K562 (cell line): ENCODE measurements around the gene CACNA2D2. TPM values are rescaled to one million over a fixed set of nuclear protein-coding genes. Genes with fewer than 3 reads are reported as not detected.

Experiments
- BDP1 ChIP-seq: IDR thresholded peaks from 3 replicates; pipeline ENCODE4 v1.6.1; 2011; ENCODE audit not compliant: insufficient read length, insufficient read depth
- DNMT1 ChIP-seq: fragments of 450-650 bp; IDR thresholded peaks from 2 replicates; pipeline ENCODE4 v1.6.1; 2016; ENCODE audit warnings: antibody characterized with exemption, mild to moderate bottlenecking
- ETS2 ChIP-seq: IDR thresholded peaks from 2 replicates; pipeline ENCODE4 v1.6.1; 2016; ENCODE audit warnings: borderline replicate concordance, missing genetic modification characterization, mild to moderate bottlenecking, moderate library complexity, missing compliant biosample characterization; ENCODE audit not compliant: poor library complexity, severe bottlenecking
- ETV1 ChIP-seq: fragments of 450-650 bp; conservative IDR thresholded peaks from 2 replicates; pipeline ENCODE4 v1.6.1; 2016; ENCODE audit warnings: missing genetic modification characterization, control low read depth, low read depth, missing compliant biosample characterization
- GTF2F1 ChIP-seq: IDR thresholded peaks from 2 replicates; pipeline ENCODE4 v1.6.1; 2011; ENCODE audit warnings: low read depth, low read length, improper control_type of control experiment
- HDGF ChIP-seq: fragments of 450-650 bp; IDR thresholded peaks from 2 replicates; pipeline ENCODE4 v1.6.1; 2016
- HMGN3 ChIP-seq: IDR thresholded peaks from 2 replicates; pipeline ENCODE4 v1.6.1; 2011; ENCODE audit warnings: borderline replicate concordance, low read depth, mild to moderate bottlenecking, mixed read lengths, low read length; ENCODE audit not compliant: insufficient read length; ENCODE audit errors: extremely low read depth
- KLF6 ChIP-seq: fragments of 250-450 bp; sonication (Bioruptor Pico); IDR thresholded peaks from 2 replicates; pipeline ENCODE4 v1.4.0; 2020; ENCODE audit warnings: mild to moderate bottlenecking, moderate library complexity, borderline replicate concordance
- MAFF ChIP-seq: IDR thresholded peaks from 2 replicates; pipeline ENCODE4 v1.6.1; 2012; ENCODE audit warnings: low read length, improper control_type of control experiment
- MAFG ChIP-seq: fragments of 450-650 bp; conservative IDR thresholded peaks from 2 replicates; pipeline ENCODE4 v1.6.1; 2016; ENCODE audit warnings: missing genetic modification characterization, missing compliant biosample characterization
- MECOM ChIP-seq: fragments of 250-450 bp; sonication (Bioruptor Pico); IDR thresholded peaks from 2 replicates; pipeline ENCODE4 v1.8.0; 2022; ENCODE audit warnings: inconsistent platforms
- MED1 ChIP-seq: sonication (generic); formaldehyde crosslinking; IDR thresholded peaks from 2 replicates; pipeline ENCODE4 v1.8.1; 2023; ENCODE audit warnings: missing genetic modification reagents, borderline replicate concordance
- POLR2AphosphoS2 ChIP-seq: IDR thresholded peaks from 2 replicates; pipeline ENCODE4 v1.6.1; 2012; ENCODE audit warnings: low read length, improper control_type of control experiment
- SMAD2 ChIP-seq: fragments of 150-350 bp; IDR thresholded peaks from 2 replicates; pipeline ENCODE4 v1.6.1; 2014; ENCODE audit warnings: low read depth, mild to moderate bottlenecking, low read length
- TCF7 ChIP-seq: sonication (generic); IDR thresholded peaks from 2 replicates; pipeline ENCODE4 v1.6.1; 2016; ENCODE audit warnings: antibody characterized with exemption, borderline replicate concordance
- TCF7L2 ChIP-seq: fragments of 150-350 bp; IDR thresholded peaks from 2 replicates; pipeline ENCODE4 v1.6.1; 2016; ENCODE audit warnings: low read depth, mild to moderate bottlenecking, low read length, moderate library complexity
- ZBED1 ChIP-seq: IDR thresholded peaks from 2 replicates; pipeline ENCODE4 v1.6.1; 2014
- ZNF354B ChIP-seq: fragments of 250-450 bp; sonication (Bioruptor Pico); IDR thresholded peaks from 2 replicates; pipeline ENCODE4 v1.4.0; 2020
- polyA plus RNA-seq, 8 experiments: library from polyadenylated mRNA; depleted of rRNA in 4 of 8; stranded (reverse) in 5 of 8; unstranded in 3 of 8; fragments of >200 nt; fragmentation: Nextera tagmentation in 2 of 8; fragmentation: Illumina TruSeq in 1 of 8; extraction: Ambion mirVana in 2 of 8; extraction: Trizol in 1 of 8; gene quantifications; 2 replicates each; pipeline versions ENCODE4 v1.2.1 to v1.2.3, GENCODE V29; 2011 to 2014; ENCODE audit warnings: inconsistent platforms in 1 of 8, missing spikeins in 1 of 8
- total RNA-seq, 7 experiments: library from RNA; depleted of rRNA in 6 of 7; stranded (reverse); fragments of >200 nt in 6 of 7; fragmentation: Illumina TruSeq in 2 of 7; extraction: Trizol in 2 of 7; gene quantifications; 2 replicates each; pipeline versions ENCODE4 v1.2.1 to v1.2.3, GENCODE V29; 2011 to 2021; ENCODE audit warnings: low replicate concordance in 1 of 7
- TF ChIP-seq, protein P1 (sequence below): sonication (generic); formaldehyde crosslinking; IDR thresholded peaks from 2 replicates; pipeline ENCODE4 v1.8.1; 2023; ENCODE audit warnings: mild to moderate bottlenecking, missing genetic modification reagents
- TF ChIP-seq, protein P2 (sequence below): sonication (generic); formaldehyde crosslinking; IDR thresholded peaks from 2 replicates; pipeline ENCODE4 v1.5.0; 2020; ENCODE audit warnings: missing genetic modification reagents
- TF ChIP-seq, protein P3 (sequence below): fragments of 250-450 bp; sonication (Bioruptor Pico); IDR thresholded peaks from 2 replicates; pipeline ENCODE4 v1.5.1; 2021; ENCODE audit warnings: mild to moderate bottlenecking
- TF ChIP-seq, protein P4 (sequence below): sonication (generic); formaldehyde crosslinking; IDR thresholded peaks from 2 replicates; pipeline ENCODE4 v1.9.0; 2022; ENCODE audit warnings: mild to moderate bottlenecking, missing genetic modification reagents

CACNA2D2 gene
- total and polyA plus RNA-seq, 9 of the 15 experiments (the other 6 are each of a cell fraction or from before 2014, with no cell fraction given): 0.11 to 0.58 (median 0.36) TPM; not detected in 2

DNA sequence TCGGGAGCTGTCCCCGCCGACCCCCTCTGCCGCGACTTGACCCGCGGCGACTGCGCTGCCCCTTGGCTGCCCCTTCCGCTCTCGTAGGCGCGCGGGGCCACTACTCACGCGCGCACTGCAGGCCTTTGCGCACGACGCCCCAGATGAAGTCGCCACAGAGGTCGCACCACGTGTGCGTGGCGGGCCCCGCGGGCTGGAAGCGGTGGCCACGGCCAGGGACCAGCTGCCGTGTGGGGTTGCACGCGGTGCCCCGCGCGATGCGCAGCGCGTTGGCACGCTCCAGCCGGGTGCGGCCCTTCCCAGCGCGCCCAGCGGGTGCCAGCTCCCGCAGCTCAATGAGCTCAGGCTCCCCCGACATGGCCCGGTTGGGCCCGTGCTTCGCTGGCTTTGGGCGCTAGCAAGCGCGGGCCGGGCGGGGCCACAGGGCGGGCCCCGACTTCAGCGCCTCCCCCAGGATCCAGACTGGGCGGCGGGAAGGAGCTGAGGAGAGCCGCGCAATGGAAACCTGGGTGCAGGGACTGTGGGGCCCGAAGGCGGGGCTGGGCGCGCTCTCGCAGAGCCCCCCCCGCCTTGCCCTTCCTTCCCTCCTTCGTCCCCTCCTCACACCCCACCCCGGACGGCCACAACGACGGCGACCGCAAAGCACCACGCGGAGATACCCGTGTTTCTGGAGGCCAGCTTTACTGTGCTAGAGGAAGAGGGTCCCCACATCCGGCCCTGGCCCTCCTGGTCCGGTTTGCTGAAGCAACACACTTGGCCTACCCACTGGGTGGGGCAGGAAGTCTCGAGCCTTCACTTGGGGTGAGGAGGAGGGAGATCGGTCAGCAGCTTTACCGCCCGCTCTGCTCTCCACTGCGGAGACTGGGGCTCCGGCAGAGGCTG, 162.7 kb downstream of the CACNA2D2 start, which contains the start of gene RASSF1 (continued):
- TF ChIP-seq ZBED1: no peak
- no peak for TF ChIP-seq DNMT1
- TF ChIP-seq, protein P1, sequence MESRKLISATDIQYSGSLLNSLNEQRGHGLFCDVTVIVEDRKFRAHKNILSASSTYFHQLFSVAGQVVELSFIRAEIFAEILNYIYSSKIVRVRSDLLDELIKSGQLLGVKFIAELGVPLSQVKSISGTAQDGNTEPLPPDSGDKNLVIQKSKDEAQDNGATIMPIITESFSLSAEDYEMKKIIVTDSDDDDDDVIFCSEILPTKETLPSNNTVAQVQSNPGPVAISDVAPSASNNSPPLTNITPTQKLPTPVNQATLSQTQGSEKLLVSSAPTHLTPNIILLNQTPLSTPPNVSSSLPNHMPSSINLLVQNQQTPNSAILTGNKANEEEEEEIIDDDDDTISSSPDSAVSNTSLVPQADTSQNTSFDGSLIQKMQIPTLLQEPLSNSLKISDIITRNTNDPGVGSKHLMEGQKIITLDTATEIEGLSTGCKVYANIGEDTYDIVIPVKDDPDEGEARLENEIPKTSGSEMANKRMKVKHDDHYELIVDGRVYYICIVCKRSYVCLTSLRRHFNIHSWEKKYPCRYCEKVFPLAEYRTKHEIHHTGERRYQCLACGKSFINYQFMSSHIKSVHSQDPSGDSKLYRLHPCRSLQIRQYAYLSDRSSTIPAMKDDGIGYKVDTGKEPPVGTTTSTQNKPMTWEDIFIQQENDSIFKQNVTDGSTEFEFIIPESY (CRISPR knock-in tag): peak; percentile 86
- no peak for TF ChIP-seq TCF7
- TF ChIP-seq ZNF354B: no peak
- TF ChIP-seq, protein P2, sequence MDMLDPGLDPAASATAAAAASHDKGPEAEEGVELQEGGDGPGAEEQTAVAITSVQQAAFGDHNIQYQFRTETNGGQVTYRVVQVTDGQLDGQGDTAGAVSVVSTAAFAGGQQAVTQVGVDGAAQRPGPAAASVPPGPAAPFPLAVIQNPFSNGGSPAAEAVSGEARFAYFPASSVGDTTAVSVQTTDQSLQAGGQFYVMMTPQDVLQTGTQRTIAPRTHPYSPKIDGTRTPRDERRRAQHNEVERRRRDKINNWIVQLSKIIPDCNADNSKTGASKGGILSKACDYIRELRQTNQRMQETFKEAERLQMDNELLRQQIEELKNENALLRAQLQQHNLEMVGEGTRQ (CRISPR knock-in tag): peak; percentile 28; the same call in 1 of the 2 replicates
- TF ChIP-seq HDGF: no peak
- no peak for TF ChIP-seq GTF2F1
- no peak for TF ChIP-seq MAFG (tag)
- no peak for TF ChIP-seq MECOM (CRISPR knock-in tag)
- TF ChIP-seq SMAD2: no peak
- TF ChIP-seq, protein P3, sequence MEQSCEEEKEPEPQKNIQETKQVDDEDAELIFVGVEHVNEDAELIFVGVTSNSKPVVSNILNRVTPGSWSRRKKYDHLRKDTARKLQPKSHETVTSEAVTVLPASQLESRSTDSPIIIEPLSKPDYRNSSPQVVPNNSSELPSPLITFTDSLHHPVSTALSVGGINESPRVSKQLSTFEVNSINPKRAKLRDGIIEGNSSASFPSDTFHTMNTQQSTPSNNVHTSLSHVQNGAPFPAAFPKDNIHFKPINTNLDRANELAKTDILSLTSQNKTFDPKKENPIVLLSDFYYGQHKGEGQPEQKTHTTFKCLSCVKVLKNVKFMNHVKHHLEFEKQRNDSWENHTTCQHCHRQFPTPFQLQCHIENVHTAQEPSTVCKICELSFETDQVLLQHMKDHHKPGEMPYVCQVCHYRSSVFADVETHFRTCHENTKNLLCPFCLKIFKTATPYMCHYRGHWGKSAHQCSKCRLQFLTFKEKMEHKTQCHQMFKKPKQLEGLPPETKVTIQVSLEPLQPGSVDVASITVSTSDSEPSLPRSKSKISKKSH (CRISPR knock-in tag): no peak
- TF ChIP-seq, protein P4, sequence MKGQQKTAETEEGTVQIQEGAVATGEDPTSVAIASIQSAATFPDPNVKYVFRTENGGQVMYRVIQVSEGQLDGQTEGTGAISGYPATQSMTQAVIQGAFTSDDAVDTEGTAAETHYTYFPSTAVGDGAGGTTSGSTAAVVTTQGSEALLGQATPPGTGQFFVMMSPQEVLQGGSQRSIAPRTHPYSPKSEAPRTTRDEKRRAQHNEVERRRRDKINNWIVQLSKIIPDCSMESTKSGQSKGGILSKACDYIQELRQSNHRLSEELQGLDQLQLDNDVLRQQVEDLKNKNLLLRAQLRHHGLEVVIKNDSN (CRISPR knock-in tag): peak; percentile 58
- TF ChIP-seq MAFF: no peak
- TF ChIP-seq POLR2AphosphoS2: no peak
- TF ChIP-seq ETS2 (tag): no peak
- TF ChIP-seq BDP1: no peak
- TF ChIP-seq MED1: no peak
- TF ChIP-seq HMGN3: no peak
- TF ChIP-seq KLF6 (CRISPR knock-in tag): no peak
- no peak for TF ChIP-seq TCF7L2
- peak; percentile 62 for TF ChIP-seq ETV1 (tag)
